ENCODE results near the gene RANBP9. TPM values are rescaled to one million over a fixed set of nuclear protein-coding genes. Genes with fewer than 3 reads are reported as not detected.
A peak's percentile ranks its signal among the peaks of the same experiment; 100 is the strongest.

RANBP9 gene
- total RNA-seq, 2 donors from 2014 or later: 32.5 to 33.9 TPM

GRCh38 chr6:13682346-13682745, 29.3 kb downstream of the RANBP9 start:
- intact Hi-C loops (cut with DNase I, micrococcal nuclease): no loop called here
- ATAC-seq: no peak
- no peak for DNase-seq

- no peak for ATAC-seq
Measured at GRCh38 chr6:13681305-13682061, 30.2 kb downstream of the RANBP9 start.

DNA sequence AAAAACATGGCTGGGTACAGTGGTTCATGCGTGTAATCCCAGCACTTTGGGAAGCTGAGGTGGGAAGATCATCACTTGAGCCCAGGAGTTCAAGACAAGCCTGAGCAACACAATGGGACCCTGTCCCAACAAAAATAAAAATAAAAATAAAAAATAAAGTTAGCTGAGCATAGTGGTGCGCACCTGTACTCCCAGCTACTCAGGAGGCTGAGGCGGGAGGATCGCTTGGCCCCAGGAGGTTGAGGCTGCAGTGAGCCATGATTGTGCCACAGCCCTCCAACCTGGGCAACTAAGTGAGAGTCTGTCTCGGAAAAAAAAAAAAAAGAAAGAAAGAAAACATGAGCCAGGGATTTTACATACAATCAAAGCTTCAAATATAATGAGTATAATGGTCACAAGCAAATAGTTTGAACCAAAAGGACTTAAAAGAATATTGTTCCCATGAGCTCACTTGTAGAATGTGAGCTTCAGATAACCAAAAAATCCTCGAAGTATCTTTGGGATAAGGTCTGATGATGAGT, 31.1 kb downstream of the RANBP9 start:
- ATAC-seq (no peak), DNase-seq (no peak)
- intact Hi-C loops (cut with DNase I, micrococcal nuclease): no loop called here

More at GRCh38 chr6:13681305-13682061, 30.2 kb downstream of the RANBP9 start:
- intact Hi-C loops (cut with DNase I, micrococcal nuclease): no loop called here
- no peak for DNase-seq

DNA sequence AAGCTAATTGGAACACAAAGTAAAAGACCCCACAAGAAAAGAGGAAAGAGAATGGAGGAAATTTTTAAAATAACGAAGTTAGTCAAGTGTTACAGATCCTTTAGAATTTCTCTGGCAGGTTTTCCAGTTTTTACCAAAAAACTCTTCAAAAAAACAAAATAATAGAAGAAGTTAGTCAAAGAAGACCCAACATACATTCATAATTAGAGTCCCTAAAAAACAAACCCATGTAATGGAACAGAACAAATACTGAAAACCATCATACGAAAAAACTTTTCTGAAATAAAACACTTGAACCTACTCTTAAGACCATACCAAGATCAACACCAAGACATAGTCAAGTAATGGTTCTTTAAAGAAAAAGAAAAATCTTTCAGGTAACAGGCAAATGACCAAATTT, 31.6 kb downstream of the RANBP9 start:
- ATAC-seq: no peak
- no peak for DNase-seq
- intact Hi-C loops (cut with DNase I, micrococcal nuclease): no loop called here

DNA sequence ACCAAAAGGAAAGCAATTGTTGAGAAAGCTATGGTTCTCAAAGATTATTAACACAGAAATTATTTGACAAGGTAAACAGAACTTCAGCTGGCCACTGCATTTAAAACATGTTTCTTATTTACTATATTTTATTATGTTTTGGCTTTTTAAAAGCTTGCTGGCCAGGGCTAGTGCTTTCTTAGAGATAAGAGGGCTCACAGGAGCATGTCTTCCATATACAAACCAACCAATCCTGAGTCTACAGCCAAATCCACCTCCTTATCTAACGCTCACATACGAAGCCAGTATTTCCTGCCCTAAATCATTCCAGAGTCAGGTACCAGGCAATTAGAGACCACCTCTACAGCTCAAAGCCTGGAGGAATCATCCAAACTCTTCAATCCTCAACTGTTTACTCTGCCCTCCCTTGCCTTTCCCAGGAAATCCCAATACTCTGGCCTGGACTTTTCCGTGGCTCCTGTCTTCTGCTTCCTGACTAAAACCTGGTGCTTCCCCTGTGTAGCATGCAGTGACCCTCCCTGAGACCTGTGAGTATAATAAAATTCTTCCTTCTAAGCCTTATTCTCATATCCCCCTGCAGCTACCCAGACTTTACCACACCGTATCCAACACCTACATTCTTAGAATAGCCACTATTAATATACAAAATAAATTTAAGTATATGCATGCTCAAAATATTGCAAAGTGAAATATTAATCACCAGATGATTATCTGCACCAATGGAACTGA, 33.2 kb downstream of the RANBP9 start:
- intact Hi-C loops (cut with DNase I, micrococcal nuclease): no loop called here

GRCh38 chr6:13677878-13678254, 33.8 kb downstream of the RANBP9 start:
- intact Hi-C loops (cut with DNase I, micrococcal nuclease): no loop called here
- ATAC-seq (peak; percentile 82), DNase-seq (no peak)

More for the DNA sequence above, 33.2 kb downstream of the RANBP9 start:
- peak; percentile 40 for ATAC-seq
- no peak for DNase-seq

- DNase-seq: no peak
- intact Hi-C loops (cut with DNase I, micrococcal nuclease): no loop called here
- no peak for ATAC-seq
Measured at GRCh38 chr6:13676551-13677156, 35.0 kb downstream of the RANBP9 start.

DNA sequence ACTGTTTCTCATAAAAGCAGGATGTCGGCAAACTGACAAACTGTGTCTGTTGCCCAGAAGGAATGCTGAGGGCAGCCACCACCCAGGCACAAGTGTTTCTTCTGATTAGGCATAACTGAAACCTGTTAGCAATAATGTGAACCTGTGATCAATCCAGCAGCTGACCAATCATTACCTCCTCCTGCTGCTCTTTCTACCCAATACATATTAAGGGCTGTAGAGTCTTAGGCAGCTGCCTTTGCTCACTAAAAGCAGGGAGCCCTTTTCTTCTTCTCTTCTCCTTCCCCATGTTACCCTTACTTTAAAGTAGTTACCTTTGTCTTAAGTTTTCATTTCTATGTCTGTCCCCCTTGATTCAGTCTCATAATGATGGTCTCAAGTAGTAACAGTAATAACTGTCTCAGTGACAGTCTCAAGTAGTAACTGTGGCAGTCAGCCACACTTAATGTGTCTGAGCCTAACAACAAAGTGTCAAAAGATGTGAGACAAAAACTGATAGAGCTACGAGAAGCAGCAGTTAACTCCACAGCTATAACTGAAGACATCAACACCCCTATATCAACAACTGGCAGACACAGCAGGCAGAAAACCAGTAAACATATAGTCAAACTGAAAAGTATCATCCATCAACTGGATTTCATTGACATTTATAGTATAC, 37.0 kb downstream of the RANBP9 start:
- intact Hi-C loops (cut with DNase I, micrococcal nuclease): no loop called here
- DNase-seq (no peak), ATAC-seq (no peak)

- intact Hi-C loops (cut with DNase I, micrococcal nuclease): no loop called here
- DNase-seq (no peak), ATAC-seq (no peak)
Measured at GRCh38 chr6:13673825-13674444, 37.7 kb downstream of the RANBP9 start.

DNA sequence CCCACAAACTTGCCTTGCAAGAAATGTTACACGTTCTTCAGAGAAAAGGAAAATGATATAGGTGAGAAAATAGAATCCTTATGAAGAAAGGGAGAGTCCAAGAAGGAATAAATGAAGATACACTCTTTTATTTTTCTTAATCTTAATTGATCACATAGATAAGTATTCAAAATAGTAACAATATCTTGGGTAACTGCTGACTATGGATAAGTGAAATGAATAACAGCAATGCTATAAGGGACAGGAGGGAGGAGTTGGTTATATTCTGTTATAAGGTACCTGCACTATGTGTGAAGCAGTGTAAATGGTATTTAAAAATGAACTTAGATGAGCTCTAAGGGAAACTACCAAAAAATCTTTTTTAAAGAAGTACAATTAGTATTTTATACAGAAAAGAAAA, 38.3 kb downstream of the RANBP9 start:
- intact Hi-C loops (cut with DNase I, micrococcal nuclease): no loop called here
- ATAC-seq (no peak), DNase-seq (no peak)

- intact Hi-C loops (cut with DNase I, micrococcal nuclease): no loop called here
- DNase-seq: no peak
- no peak for ATAC-seq
Measured at GRCh38 chr6:13672904-13673303, 38.7 kb downstream of the RANBP9 start.

GRCh38 chr6:13671548-13672127, 40.0 kb downstream of the RANBP9 start:
- DNase-seq (no peak), ATAC-seq (no peak)
- intact Hi-C loops (cut with DNase I, micrococcal nuclease): no loop called here

GRCh38 chr6:13669476-13669875, 42.2 kb downstream of the RANBP9 start:
- intact Hi-C loops (cut with DNase I, micrococcal nuclease): no loop called here
- ATAC-seq (no peak), DNase-seq (no peak)

DNA sequence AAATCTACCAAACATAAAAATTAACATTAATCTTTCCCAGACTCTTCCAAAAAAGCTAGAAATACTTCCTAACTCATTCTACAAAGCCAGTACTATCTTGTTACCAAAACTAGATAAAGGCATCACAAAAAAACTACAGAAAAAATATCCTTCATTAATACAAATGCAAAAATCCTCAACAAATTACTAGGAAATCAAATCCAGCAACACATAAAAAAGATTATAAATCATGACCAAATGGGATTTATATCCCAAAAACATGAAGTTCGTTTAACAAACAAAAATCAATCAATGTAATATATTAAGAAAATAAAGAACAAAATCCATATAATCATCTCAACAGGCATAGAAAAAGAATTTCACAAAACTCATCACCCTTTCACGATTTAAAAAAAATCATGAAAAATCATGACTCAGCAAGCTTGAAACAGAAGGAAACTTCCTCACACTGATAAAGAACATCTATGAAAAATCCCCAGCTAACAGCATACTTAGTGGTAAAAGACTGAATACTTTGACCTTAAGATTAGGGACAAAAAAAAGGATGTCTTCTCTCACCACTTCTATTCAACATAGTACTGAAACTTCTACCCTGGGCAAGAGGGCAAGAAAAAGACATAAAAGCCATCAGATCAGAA, 43.2 kb downstream of the RANBP9 start:
- DNase-seq (no peak), ATAC-seq (no peak)

GRCh38 chr6:13667655-13668054, 44.0 kb downstream of the RANBP9 start:
- no peak for DNase-seq
- no peak for ATAC-seq
- intact Hi-C loops (cut with DNase I, micrococcal nuclease): no loop called here

More for the DNA sequence above, 43.2 kb downstream of the RANBP9 start:
- intact Hi-C loops (cut with DNase I, micrococcal nuclease): no loop called here

DNA sequence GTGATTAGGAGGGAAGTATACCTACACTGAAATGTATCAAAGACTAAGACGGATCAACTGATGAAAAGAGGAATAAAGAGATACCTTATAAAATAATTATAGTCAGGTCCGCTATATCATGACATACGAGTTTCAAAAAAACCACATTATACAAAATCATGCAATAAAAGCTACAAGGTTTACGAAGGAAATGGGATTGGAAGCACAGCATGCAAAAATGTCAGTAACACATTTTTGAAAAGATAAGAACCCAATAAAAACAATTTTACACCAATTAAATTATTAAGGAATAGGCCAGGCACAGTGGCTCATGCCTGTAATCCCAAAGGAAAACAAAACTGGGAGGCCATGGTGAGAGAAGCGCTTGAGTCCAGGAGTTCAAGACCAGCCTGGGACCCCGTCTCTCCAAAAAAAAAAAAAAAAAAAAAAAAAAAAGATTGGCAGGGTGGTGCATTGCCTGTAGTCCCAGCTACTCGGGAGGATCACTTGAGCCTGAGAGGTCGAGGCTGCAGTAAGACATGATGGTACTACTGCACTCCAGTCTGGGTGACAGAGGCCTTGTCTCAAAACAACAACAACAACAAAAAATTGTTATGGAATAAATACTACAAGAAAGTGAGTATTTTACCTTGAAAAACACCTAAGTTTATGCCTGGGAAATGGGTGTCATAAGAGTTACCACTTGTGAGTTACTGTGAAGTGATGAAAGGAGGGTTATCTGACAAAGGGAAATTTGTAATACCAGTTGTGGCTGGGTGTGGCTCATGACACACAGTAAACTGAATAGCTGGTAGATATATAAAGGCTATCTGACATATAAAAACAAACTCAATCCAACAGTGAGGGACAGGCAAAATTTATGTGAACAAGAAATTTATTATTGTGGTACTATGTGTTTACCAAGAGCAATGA, 45.2 kb downstream of the RANBP9 start:
- ATAC-seq: peak; percentile 84
- intact Hi-C loops (cut with DNase I, micrococcal nuclease): no loop called here
- DNase-seq: no peak

GRCh38 chr6:13664703-13665352, 46.8 kb downstream of the RANBP9 start:
- ATAC-seq: no peak
- no peak for DNase-seq
- intact Hi-C loops (cut with DNase I, micrococcal nuclease): no loop called here
